Neuron (in vitro differentiated cells): ENCODE measurements around the gene BARX1.
"Not testable (repeated sequence)": the region's sequence is repeated elsewhere in the genome, so short reads cannot be mapped to it uniquely, and the experiment has no call there.

ENCODE experiments used
- H2AFZ ChIP-seq: one replicate; pipeline ENCODE4 v1.6.1; 2013; ENCODE audit warnings: low read depth, mild to moderate bottlenecking, inconsistent platforms, low read length, moderate library complexity
- H3K27me3 ChIP-seq: one replicate; pipeline ENCODE4 v1.6.1; 2013; ENCODE audit warnings: low read length; ENCODE audit not compliant: insufficient read depth
- H3K36me3 ChIP-seq: one replicate; pipeline ENCODE4 v1.6.1; 2013; ENCODE audit warnings: low read length; ENCODE audit not compliant: insufficient read depth
- H3K4me1 ChIP-seq: one replicate; pipeline ENCODE4 v1.6.1; 2013; ENCODE audit warnings: low read length; ENCODE audit not compliant: insufficient read depth
- H3K4me3 ChIP-seq: 2 replicates; pipeline ENCODE4 v1.5.1; 2013; ENCODE audit warnings: mild to moderate bottlenecking, low read length, moderate library complexity
- H3K9me3 ChIP-seq: one replicate; pipeline ENCODE4 v1.6.1; 2013; ENCODE audit warnings: low read length

The BARX1 gene

GRCh38 chr9:93976973-93977372 is 21.8 kb upstream of the BARX1 start:
- H3K36me3 ChIP-seq = no peaks in the 10 kb centered on the region
- H2AFZ ChIP-seq = no peak overlapping the region
- peaks cover 7% of the 10 kb centered on the region for H3K27me3 ChIP-seq
- H3K4me1 ChIP-seq = no peaks in the 10 kb centered on the region
- H3K9me3 ChIP-seq = no peaks in the 10 kb centered on the region
- H3K4me3 ChIP-seq = no peak overlapping the region

- no peaks in the 10 kb centered on the region for H3K4me1 ChIP-seq
- no peak overlapping the region for H3K4me3 ChIP-seq
- no peaks in the 10 kb centered on the region for H3K36me3 ChIP-seq
- H2AFZ ChIP-seq = no peak overlapping the region
- no peaks in the 10 kb centered on the region for H3K9me3 ChIP-seq
- peaks cover 7% of the 10 kb centered on the region for H3K27me3 ChIP-seq
Measured at GRCh38 chr9:93976081-93976480, 20.9 kb upstream of the BARX1 start.

- H3K4me1 ChIP-seq = no peaks in the 10 kb centered on the region
- peaks cover 7% of the 10 kb centered on the region for H3K27me3 ChIP-seq
- no peak overlapping the region for H2AFZ ChIP-seq
- H3K36me3 ChIP-seq = no peaks in the 10 kb centered on the region
- H3K9me3 ChIP-seq = no peaks in the 10 kb centered on the region
- no peak overlapping the region for H3K4me3 ChIP-seq
Measured at GRCh38 chr9:93975262-93975661, 20.1 kb upstream of the BARX1 start.

- no peak overlapping the region for H3K4me3 ChIP-seq
- H3K36me3 ChIP-seq = no peaks in the 10 kb centered on the region
- H3K4me1 ChIP-seq = no peaks in the 10 kb centered on the region
- H2AFZ ChIP-seq = no peak overlapping the region
- H3K27me3 ChIP-seq = peaks cover 4% of the 10 kb centered on the region
- H3K9me3 ChIP-seq = no peaks in the 10 kb centered on the region
Measured at GRCh38 chr9:93974151-93974550, 19.0 kb upstream of the BARX1 start.

- not testable (repeated sequence) for H3K4me3 ChIP-seq, H3K27me3 ChIP-seq, H3K4me1 ChIP-seq, H3K9me3 ChIP-seq, H2AFZ ChIP-seq, H3K36me3 ChIP-seq
Measured at GRCh38 chr9:93972655-93973054, 17.5 kb upstream of the BARX1 start.

- no peaks in the 10 kb centered on the region for H3K9me3 ChIP-seq
- no peak overlapping the region for H2AFZ ChIP-seq
- no peak overlapping the region for H3K4me3 ChIP-seq
- no peaks in the 10 kb centered on the region for H3K36me3 ChIP-seq
- peaks cover 4% of the 10 kb centered on the region for H3K27me3 ChIP-seq
- no peaks in the 10 kb centered on the region for H3K4me1 ChIP-seq
Measured at GRCh38 chr9:93969328-93969661, 14.1 kb upstream of the BARX1 start.

GRCh38 chr9:93968451-93969327 is 13.5 kb upstream of the BARX1 start:
- Histone ChIP-seq H3K9me3 (no peaks in the 10 kb centered on the region), H3K27me3 (peaks cover 4% of the 10 kb centered on the region), H3K4me3 (no peak overlapping the region), H3K36me3 (no peaks in the 10 kb centered on the region), H2AFZ (no peak overlapping the region), H3K4me1 (no peaks in the 10 kb centered on the region)

GRCh38 chr9:93967020-93967803 is 12.1 kb upstream of the BARX1 start:
- peaks cover 10% of the 10 kb centered on the region for H3K27me3 ChIP-seq
- no peaks in the 10 kb centered on the region for H3K36me3 ChIP-seq
- H2AFZ ChIP-seq = no peak overlapping the region
- H3K9me3 ChIP-seq = no peaks in the 10 kb centered on the region
- no peak overlapping the region for H3K4me3 ChIP-seq
- H3K4me1 ChIP-seq = no peaks in the 10 kb centered on the region

- Histone ChIP-seq H3K4me1 (no peaks in the 10 kb centered on the region), H2AFZ (no peak overlapping the region), H3K27me3 (peaks cover 22% of the 10 kb centered on the region), H3K36me3 (no peaks in the 10 kb centered on the region), H3K9me3 (no peaks in the 10 kb centered on the region), H3K4me3 (no peak overlapping the region)
Measured at GRCh38 chr9:93965830-93966577, 10.8 kb upstream of the BARX1 start.

- Histone ChIP-seq H3K36me3 (no peaks in the 10 kb centered on the region), H2AFZ (no peak overlapping the region), H3K4me1 (no peaks in the 10 kb centered on the region), H3K9me3 (no peaks in the 10 kb centered on the region), H3K27me3 (peaks cover 35% of the 10 kb centered on the region), H3K4me3 (no peak overlapping the region)
Measured at GRCh38 chr9:93964685-93965084, 9.5 kb upstream of the BARX1 start.

GRCh38 chr9:93963969-93964368 is 8.8 kb upstream of the BARX1 start:
- Histone ChIP-seq H2AFZ (no peak overlapping the region), H3K27me3 (peaks cover 42% of the 10 kb centered on the region)

GRCh38 chr9:93963489-93963888 is 8.3 kb upstream of the BARX1 start:
- not testable (repeated sequence) for H3K36me3 ChIP-seq, H3K9me3 ChIP-seq, H3K4me1 ChIP-seq, H3K4me3 ChIP-seq, H2AFZ ChIP-seq
- peaks cover 47% of the 10 kb centered on the region for H3K27me3 ChIP-seq

More at GRCh38 chr9:93963969-93964368, 8.8 kb upstream of the BARX1 start:
- H3K36me3 ChIP-seq = no peaks in the 10 kb centered on the region
- H3K9me3 ChIP-seq = no peaks in the 10 kb centered on the region
- H3K4me3 ChIP-seq = no peak overlapping the region
- H3K4me1 ChIP-seq = no peaks in the 10 kb centered on the region
